ENCODE results near the gene MATCAP1.

- TF ChIP-seq CTCF (IDR thresholded peaks at IDR 0.05) (no peak), POLR2A (IDR thresholded peaks at IDR 0.05) (no peak)
Observed at GRCh38 chr16:67211674-67212073, 27.9 kb upstream of the MATCAP1 start.

All from heart left ventricle (tissue), 13 donors.